NCI-H1930 (cell line): ENCODE results near the gene KCNQ1.

Experiments
- DNase-seq, 2 experiments: peaks; one replicate each; lab custom pipeline; 2025; lab: John Stamatoyannopoulos, UW

The KCNQ1 gene

DNA sequence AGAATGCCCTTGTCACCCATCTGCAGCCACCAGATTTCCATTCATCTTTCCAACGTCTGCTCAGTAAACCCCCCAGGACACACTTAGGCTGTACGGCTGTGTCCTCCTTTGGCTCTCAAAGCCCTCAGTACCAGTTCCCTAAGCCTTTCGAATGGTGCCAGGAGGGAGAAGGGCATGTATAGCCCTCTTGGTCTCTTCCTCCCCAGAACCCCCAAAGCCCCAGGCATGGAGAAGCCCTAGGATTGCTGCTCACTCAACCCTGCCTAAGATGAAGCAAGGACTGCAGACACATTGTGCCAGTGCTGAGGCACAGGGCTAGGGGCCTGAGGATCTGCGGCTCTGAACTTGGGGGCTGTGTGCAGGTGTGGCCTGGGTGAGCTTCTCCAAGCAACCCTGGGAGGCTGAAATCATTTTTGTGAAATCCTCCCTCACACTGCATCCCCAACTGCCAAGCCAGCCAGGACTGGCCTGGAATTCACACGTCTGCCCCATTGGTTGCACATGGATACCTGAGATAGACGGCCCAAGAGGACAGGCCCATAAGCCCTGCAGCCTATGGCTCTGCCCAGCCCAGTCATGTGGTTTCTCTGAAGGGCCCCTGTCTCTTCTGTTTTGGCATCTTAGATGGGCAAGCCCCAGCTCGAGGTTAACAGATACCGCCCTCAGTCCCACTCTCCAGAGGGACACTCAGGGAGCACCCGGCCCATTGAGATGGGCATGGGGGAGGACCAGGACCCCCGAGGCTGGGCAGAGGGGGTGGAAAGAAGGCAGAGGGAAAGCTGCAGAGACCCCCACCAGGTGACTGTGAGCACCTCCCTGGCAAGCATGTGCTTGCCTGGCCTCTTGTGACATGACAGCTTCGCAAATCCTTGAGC lies 221.0 kb downstream of the KCNQ1 start:
- DNase-seq, result no peak

DNA sequence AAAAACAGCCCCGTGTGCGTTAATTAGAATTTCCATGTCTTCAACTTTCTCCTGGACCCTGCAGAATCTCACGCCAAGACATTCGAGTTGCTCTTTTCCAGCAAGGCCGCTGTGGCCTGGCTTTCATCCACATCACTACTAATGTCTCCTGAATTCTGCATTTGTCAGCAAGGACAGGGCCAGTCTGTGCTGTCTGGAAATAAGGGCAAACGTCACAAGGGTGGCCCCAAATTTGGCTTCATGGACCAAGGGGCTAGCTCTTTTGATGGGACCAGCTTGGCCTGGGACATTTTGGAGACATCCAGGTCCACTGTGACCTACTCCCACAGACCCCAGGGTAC lies 221.6 kb downstream of the KCNQ1 start:
- DNase-seq, result no peak

DNA sequence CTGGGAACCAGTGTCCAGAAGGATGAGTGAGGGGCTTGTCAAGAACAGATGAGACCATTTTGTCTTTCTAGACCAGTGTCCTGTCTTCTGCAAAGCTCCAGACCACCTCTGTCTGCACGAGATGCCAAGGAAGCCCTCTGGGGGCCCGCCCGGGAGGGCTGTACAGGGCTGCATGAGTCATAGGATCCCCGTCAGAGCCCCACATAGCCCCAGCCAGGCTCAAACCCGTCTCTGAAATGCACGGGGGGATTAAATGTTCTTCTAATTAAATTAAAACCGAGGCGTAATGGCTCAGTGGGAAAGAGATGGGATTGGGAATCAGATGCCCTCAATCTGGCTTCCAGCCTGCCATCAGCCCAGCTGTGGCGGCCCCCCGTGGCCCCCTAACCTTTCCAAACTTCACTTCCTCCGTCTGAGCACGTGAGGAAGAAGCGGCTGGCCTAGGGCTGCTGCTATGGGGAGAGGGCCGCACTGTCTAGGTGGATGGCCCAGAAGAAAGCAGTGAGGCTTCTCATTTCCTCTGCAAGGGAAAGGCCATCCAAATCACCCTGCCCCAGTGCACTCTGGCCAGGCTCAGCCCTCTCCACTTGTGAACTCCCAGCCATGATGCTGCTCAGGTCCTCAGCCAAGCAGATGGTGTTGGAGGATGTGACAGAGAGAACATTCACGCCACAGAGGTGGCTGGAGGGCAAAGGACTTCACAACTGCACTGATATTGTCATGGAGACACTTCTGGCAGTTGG lies 222.2 kb downstream of the KCNQ1 start:
- DNase-seq, result no peak

DNA sequence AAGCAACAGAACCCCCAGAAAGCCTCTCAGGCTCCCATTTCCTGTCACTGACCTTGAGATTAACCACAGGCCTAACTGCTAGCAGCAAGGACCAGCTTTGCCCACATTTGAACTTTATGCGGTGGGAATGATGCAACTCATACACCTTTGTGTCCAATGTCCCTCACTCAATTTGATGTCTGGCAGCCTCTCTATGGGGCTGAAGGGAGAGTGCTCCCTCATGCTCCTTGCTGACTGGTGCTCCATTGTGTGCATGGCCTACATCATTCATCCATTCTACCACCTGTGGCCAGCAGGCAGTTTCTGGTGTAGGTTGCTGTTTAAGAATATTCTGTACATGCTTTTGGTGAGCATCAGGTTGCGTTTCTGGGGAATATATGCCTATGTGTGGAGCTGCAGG lies 223.1 kb downstream of the KCNQ1 start:
- DNase-seq, result no peak

DNA sequence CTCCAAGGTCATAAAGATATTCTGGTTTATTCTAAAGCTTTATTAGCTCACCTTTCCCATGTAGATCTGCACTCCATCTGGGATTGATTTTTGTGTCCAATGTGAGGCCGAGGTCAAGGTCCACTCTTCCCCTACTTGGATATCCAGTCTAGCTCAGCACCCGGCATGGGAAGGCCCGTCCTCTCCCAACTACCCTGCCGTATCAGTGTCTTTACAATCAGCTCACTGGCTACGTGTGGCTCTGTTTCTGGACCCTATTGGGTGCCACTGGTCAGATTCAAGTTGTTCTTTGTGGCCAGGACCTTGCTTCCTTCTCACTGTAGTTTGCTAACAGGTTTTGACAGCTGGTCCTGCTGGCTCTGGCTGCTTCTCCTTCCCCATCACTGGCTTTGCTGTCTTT lies 224.1 kb downstream of the KCNQ1 start:
- DNase-seq, result no peak

DNA sequence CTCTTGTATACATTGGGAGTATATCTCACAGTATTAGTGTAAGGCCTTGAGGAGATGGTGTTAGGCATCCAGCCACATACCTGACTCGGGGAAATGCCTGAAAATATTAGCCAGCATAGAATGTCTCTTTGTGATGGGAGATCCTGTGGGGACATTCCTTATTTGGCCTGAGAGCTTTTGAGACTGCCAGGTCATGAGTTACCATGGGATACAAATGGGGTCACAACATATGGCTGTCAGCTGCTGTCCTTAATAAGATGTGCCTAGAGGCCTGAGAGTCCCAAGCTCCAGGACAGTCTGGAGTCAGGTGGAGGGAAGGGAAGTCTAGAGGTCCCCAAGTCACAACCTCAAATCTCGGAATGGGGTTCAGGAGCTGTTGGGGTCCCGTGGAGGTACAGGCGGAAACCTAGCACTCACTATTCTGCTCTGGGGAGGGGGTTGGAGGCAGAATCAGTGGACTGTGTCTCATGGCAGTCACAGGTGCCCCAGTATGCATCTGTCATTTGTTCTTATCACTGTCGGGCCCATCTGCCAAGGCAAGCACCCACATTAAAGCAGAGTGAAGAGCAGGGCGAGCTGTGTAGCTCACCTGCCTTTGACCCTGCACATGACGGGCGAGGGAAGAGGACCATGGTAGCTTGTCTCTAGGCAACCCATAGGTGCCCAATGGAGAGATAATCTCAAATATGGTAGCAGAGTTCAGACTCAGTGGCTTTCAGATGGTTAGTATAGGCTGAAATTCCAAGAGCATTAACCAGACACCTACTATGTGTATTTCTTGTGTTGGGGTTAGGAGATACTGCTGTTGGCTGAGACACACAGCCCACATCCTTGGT lies 225.0 kb downstream of the KCNQ1 start:
- no peak for DNase-seq

DNA sequence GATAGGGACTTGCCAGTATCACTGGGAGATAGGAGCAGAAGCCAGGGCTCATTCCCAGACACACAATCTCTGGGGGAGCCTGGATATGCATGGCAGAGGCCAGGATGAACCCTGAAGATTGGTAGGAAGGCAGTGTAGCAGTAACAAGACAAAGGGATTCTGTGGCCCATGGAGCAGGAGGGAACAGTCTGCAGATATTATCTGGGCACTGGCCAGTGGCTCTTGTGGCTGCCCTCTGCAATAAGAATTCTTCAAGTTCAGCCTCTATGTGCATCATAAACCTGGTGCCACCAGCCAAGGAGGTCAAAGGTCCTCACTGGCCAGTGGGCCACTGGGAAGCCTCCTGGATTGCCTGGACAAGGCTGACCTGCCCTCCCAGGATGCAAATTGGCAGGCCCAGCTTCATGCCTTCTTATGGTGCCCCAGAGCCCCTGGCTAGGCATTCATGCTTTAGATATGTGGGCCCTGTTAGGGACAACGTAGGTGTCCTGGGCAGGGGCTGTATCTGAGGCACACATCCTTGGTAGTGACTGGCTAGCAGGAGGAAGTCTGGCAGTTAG lies 225.8 kb downstream of the KCNQ1 start:
- DNase-seq, result no peak

DNA sequence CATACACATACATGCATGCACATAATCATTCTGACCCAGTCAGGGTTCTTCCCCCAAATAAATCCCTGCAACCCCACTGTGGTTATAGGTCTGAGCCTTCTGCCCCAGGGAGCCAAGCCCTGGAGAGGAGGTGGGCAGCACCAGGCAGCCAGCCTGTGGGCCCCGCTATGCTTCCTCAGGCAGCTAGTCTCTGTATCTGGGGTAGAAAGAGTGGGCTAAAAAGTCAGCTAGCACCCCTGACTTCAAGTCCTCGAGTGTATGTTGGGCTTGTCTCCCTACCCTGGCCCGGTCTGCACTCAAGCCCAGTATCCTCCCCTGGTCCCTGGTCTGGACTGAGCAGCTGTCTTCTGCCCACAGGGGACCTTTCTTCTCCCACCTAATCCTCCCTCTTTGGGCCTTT lies 226.9 kb downstream of the KCNQ1 start:
- no peak for DNase-seq

DNA sequence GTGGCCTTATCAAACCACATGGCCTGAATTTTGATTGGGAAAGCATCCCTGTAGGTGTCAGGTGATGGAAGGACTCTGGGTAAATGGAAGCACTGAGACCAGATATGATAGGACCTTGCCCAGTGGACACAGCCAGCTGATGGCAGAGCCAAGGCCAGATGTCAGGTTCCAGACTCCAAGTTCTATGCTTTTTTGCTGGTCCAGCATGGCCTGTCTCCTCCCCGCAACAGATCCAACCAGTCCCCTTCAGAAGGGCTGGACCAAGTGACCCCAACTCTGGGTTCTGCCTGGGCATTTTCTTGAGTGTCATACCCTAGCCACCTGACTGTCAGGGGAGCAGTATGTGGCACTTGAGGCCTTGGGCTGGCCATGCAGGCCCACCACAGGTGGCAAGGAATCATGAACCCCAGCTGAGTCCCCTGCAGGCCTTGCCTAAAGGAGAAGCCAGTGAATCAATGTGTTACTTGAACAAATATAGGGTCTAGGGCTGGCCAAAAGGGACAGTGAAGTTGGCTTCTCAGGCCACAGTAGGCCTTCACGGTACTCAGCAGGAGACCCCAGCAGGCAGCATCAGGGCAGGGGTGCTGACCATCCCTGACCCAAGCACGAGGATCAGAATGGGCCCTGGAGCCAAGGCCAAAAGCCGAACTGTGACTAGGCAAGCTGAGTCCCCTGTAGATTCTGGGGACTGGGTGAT lies 227.9 kb downstream of the KCNQ1 start:
- no peak for DNase-seq

DNA sequence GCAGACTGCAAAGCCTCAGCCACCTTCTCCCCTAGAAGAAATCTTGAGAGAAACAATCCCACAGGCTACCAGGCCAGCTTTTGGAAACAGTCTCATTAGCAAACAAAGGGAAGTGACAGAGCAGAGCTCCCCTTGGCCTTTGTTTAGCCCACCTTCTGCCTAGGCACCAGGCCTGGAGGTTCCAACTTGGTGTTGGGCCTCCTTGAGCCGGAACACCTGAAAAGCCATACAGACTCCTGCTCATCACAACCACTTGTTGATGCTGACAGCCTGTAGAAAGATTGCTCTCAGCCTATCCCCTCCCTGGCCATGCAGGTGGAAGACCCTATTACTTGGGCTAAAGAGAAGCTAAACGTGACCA lies 228.4 kb downstream of the KCNQ1 start:
- no peak for DNase-seq

DNA sequence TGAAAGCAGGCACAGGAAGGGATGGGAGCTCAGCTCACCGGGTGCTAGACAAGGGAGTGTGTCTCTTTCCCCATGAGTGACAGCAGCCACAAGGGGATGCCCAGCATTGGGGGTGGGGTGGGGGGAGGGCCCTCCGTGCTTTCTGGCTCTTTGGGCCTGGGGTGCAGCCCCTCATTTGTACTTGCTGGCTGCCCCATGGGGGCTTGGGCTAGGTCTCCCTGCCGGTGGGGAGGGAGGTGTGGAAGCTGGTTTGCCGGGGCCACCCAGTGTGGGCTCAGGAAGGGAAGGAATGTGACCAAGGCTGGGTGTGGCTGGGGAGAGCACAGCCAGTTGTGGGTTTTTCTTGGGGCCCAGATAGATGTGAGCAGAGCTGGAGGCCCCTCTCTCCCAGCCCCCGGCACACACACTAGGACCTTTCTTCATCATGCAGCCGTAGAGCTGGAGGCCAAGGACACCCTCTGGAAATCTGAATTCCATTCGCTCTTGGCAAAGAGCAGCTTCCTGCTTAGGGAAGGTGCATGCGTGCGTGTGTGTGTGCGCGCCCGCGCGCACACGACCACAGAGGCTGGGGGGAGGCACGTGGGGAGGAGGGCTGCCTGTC lies 229.2 kb downstream of the KCNQ1 start:
- DNase-seq, result no peak

DNA sequence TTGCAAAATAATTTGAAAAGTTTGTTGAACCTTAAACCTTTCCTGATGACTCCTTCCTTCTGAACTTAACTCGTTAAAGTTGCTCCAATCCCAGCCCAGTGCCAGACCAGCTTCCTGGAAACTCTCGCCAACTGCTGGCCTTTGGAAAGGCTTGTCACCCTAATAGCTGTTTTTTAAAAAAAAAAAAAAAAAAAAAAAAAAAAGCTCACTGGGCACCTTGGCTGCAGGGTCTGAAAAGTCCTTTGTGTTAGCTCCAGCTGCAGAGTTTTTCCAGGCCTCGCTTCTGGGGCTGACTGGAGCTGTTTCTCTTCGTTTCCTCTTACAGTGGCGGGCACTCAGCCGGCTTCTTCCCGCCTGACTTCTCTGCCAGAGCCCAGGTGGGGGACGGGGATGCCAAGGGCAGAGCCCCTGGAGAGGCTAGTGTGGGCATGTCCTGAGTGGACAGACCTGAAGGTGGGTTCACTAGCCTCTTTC lies 229.9 kb downstream of the KCNQ1 start:
- no peak for DNase-seq

DNA sequence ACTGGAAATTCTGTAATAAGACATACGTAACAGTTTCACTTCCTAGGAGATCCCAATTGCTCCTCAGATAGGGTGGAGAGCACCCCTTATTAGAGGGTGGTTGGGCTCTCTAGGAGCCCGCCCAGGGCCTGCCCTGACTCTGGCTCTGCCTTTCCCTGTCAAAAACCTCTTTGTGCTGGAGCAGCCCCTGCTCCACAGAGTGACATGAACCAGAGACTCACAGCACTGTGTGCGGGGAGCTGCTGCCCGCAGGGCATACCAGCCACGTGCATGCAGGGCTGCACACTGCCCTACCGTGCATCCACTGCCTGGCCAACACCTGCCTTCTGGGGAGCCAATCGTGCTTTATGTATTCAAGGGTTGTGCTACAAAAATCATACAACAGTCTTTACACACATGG lies 230.7 kb downstream of the KCNQ1 start:
- DNase-seq, result no peak

DNA sequence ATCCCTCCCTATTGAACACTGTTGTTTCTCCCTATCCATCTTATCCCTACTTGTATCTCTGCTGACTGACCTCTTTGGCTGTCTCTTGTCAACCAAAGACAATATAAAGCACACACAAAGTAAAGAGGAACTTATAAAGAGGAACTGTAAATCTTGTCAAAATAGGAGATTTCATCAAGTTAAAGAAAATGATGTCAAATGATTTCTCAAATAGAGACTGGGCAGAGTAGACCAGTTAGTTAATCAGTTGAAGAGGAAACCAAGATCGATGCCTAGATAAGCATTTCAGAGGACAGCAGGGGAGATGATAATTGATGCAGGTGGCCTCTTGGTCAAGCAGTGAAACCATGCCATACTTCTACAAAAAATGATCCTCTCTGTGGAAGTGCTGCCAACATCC lies 232.3 kb downstream of the KCNQ1 start:
- no peak for DNase-seq

DNA sequence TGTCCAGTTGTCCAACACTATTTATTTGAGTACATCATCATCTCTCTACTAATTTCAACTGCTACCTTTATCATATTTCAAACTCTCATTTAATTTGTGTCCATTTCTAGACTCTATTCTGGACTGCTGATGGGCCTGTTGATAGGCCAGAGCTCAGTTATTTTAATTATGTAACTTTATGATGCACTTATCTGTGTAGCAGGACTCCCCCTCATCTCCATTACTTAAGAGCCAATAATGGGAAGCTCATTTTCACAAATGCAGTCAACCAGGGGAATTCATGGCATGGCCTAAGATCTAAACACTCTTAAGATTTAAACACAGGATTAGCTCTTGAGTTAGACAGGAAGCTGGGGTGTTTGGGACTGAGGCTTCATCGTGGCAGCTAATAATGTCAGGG lies 233.6 kb downstream of the KCNQ1 start:
- no peak for DNase-seq

DNA sequence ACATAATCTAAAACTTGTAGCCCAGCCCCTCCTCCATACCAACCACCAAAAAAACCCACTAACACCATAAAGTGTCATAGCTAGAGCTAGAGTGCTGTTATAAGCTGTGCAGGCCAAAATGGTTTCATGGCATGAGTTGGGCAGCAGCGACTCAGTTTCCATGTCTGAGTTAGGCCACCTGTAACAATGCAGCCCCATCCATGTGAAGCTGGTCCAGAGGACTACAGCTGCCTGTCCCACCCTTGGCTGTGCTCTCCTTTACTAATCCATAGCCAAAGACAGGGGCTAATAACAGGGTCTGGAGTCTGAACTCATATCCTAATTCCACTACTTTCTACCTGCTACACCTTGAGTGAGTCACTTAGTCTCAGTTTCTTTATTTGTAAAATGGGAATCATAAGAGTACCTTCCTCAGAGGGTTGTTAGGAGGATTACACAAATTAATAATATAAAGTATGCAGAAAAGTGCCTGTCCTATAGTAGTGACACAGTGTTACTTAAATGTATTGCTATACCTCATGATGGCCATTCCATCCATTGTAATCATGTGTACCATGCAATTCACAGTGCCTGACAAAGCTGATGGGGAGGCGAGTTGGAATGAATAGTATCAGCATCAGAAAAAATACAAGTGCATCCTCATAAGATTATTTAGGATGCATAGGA lies 234.3 kb downstream of the KCNQ1 start:
- DNase-seq, result no peak

DNA sequence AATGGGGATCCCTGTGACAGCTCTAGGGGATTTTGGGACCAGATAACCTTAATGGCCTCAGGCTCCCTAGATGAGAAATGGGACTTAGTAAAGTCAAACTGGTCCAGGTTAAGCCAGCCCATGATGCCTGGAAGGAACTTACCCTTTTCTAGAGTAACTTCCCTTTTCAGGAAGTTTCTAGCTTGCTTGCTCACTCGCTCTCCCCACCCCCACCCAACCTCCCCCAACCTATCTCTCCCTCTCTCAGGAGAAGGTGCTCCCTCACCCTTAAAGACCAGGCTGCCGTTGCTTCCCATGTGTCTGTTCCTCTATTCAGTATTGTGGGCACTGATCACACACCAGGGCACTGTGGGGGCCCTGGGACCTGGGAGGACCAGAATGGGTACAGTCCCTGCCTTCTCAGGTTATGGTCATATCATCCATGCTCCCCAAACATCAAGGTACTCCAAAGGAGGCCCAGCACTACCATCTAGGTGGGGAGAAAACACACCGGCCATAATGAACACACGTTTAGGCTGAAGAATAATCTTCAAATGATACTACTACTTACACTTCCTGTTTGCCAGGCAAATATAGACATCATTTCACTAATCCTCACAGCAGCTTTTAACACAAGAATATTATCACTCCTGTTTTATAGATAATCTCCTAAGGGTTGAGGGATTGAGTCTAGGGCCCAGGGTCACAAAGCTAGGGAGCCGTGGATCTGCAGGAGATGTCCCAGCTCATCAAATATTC lies 236.8 kb downstream of the KCNQ1 start:
- no peak for DNase-seq

DNA sequence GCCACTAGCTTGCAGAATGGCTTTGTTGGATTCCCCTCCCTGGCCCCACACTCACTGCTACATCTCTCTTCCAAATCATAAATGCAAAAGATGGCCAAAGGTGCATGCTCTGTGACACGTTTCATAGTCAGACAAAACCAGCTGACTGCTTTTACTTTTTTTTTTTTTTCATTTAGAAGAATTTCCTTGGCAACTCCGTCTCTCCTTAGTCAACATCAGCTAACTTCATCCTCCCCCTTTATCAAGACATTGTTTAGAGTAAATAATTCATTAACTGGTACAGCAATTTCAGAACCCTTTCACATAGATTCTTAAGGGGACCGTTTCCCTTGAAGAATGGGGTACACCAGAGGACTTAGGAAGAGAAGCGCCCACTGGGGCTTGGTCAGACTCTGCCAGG lies 239.0 kb downstream of the KCNQ1 start:
- DNase-seq, result no peak

DNA sequence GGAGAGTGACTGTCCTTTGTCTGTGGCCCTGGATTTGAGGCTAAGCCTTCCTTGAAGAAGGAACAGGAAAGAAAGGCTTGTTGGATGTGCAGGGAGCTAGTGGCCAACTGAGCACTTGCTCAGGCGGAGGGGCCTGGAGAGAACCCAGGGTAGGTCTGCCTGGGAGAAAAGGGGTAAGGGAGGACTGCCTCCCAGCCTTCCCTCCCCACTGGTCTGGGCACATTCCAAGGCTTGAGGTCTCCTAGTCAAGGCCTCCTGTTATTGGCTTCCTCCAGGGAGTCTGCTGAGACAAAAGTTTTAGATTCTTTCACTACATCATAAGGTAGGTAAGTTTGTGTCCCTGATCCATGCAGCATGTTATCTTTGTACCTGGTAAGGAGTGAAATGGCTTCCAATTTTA lies 239.8 kb downstream of the KCNQ1 start:
- no peak for DNase-seq

DNA sequence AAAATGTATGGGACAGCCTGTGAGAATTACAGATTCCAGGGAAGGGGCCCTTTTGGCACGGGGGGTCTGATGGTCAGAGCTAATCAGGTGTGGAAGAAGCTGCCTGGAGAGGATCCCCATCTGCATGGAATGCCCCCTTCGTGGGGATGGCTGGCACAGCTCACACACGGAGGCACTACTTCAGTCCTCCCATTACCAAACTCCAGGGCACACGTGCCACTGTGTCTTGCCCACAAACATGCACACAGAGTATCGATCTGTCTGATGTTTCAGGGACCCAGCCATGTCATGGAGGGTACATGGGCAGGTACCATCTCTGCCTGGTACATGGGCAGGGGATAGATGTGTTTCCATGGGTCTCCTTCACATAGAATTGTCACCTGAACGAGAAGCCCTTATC lies 240.2 kb downstream of the KCNQ1 start:
- no peak for DNase-seq
